ENCODE data around the gene RAB20. TPM values are rescaled to one million over a fixed set of nuclear protein-coding genes. Genes with fewer than 3 reads are reported as not detected.

The RAB20 gene
- total RNA-seq, 1 experiment from 2014 or later = 7.9 TPM

DNA sequence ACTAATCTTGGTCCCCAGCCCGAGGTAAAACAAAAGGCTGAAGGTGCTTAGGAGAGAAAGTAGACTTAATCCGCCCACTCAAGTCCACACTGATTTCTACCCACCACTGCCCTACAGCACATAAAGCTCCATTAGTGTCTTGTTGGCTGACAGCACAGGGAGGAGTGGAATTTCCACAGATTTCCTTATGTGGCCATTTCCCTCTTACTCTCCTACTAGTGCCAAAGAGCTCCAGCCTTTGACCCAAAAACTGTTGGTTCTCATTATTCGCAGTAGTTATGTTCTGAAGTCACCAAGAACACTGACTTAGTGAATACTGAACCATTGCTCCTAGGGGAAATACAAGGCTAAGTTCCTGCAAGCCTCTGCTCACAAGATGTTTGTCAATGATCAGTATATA lies 61.2 kb downstream of the RAB20 start:
- CTCF ChIA-PET = no interaction called here
- no peaks in the 10 kb centered on the region for H3K4me1 ChIP-seq (ENCODE audit: control insufficient read depth, insufficient read depth, low read length)
- DNase-seq (ENCODE audit: low read depth, low spot score) (no peak), ATAC-seq (no peak)
- BruUV-seq (replicated peaks) = no TSS peak
- intact Hi-C loops (cut with micrococcal nuclease; ENCODE audit: unreplicated experiment) = no loop called here
- no peaks in the 10 kb centered on the region for H3K36me3 ChIP-seq (ENCODE audit: control insufficient read depth, insufficient read depth, low read length)
- H3K4me3 ChIP-seq (ENCODE audit: low read depth in 2 of 2, low read length in 2 of 2) = no peak overlapping the region
- in situ Hi-C loops (cut with HindIII; ENCODE audit: low pct_unique_long_range_greater_than_20kb, low sequenced_read_pairs) = no loop called here
- no peaks in the 10 kb centered on the region for H3K27me3 ChIP-seq (ENCODE audit: control insufficient read depth, insufficient read depth, low read length)
- H3K27ac ChIP-seq (ENCODE audit: low read length) = no peak overlapping the region
- H3K9me3 ChIP-seq (ENCODE audit: control insufficient read depth, insufficient read depth, low read depth, low read length) = no peaks in the 10 kb centered on the region
- POLR2A ChIA-PET = no interaction called here
- TF ChIP-seq SIN3A (IDR thresholded peaks at IDR 0.05; ENCODE audit: borderline replicate concordance, insufficient read depth, low read depth, low read length) (no peak), TCF7L2 (IDR thresholded peaks at IDR 0.05; ENCODE audit: low read depth, low read length) (no peak), POLR2AphosphoS5 (IDR thresholded peaks at IDR 0.05; ENCODE audit: low read depth, low read length) (no peak)
- TF ChIP-seq, protein P1, sequence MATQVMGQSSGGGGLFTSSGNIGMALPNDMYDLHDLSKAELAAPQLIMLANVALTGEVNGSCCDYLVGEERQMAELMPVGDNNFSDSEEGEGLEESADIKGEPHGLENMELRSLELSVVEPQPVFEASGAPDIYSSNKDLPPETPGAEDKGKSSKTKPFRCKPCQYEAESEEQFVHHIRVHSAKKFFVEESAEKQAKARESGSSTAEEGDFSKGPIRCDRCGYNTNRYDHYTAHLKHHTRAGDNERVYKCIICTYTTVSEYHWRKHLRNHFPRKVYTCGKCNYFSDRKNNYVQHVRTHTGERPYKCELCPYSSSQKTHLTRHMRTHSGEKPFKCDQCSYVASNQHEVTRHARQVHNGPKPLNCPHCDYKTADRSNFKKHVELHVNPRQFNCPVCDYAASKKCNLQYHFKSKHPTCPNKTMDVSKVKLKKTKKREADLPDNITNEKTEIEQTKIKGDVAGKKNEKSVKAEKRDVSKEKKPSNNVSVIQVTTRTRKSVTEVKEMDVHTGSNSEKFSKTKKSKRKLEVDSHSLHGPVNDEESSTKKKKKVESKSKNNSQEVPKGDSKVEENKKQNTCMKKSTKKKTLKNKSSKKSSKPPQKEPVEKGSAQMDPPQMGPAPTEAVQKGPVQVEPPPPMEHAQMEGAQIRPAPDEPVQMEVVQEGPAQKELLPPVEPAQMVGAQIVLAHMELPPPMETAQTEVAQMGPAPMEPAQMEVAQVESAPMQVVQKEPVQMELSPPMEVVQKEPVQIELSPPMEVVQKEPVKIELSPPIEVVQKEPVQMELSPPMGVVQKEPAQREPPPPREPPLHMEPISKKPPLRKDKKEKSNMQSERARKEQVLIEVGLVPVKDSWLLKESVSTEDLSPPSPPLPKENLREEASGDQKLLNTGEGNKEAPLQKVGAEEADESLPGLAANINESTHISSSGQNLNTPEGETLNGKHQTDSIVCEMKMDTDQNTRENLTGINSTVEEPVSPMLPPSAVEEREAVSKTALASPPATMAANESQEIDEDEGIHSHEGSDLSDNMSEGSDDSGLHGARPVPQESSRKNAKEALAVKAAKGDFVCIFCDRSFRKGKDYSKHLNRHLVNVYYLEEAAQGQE (IDR thresholded peaks at IDR 0.05; ENCODE audit: insufficient read depth in 1 of 2, low read depth in 2 of 2, low read length in 1 of 2) = no peak
- TF ChIP-seq, protein P2, sequence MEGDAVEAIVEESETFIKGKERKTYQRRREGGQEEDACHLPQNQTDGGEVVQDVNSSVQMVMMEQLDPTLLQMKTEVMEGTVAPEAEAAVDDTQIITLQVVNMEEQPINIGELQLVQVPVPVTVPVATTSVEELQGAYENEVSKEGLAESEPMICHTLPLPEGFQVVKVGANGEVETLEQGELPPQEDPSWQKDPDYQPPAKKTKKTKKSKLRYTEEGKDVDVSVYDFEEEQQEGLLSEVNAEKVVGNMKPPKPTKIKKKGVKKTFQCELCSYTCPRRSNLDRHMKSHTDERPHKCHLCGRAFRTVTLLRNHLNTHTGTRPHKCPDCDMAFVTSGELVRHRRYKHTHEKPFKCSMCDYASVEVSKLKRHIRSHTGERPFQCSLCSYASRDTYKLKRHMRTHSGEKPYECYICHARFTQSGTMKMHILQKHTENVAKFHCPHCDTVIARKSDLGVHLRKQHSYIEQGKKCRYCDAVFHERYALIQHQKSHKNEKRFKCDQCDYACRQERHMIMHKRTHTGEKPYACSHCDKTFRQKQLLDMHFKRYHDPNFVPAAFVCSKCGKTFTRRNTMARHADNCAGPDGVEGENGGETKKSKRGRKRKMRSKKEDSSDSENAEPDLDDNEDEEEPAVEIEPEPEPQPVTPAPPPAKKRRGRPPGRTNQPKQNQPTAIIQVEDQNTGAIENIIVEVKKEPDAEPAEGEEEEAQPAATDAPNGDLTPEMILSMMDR (IDR thresholded peaks at IDR 0.05) = no peak

DNA sequence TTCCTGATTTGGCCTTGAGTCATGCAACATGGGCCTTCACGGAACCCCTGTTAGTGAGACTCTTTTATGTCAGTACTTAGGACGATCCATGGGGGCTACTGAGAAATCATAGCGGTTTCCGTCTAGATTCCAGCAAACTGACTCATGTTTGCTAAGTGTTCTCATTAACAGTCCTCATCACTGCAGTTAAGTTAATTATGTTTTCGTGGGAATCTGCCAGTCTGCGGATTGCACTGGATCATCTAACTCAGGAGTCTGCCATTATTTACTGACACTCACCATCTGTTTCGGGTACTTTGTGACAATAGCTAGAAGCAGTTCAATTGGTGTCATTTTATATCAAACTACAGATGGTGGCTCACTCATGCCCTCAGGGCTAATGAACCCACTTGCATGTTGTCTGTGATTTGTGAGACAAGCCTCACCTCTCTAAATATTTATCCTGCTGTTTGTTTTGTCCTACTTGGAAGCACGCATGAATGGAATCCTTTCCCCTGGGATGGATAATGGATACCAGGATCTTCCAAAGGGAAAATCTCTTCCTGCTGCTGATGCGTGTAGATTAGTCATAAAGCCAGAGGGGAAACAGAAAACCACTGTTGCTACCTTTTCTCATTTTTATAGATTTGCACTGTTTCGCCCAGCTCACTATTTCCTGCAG lies 61.8 kb downstream of the RAB20 start:
- POLR2A ChIA-PET = no interaction called here

More for the DNA sequence above, 61.8 kb downstream of the RAB20 start:
- no peaks in the 10 kb centered on the region for H3K36me3 ChIP-seq (ENCODE audit: control insufficient read depth, insufficient read depth, low read length)
- CTCF ChIA-PET = no interaction called here
- no peaks in the 10 kb centered on the region for H3K27me3 ChIP-seq (ENCODE audit: control insufficient read depth, insufficient read depth, low read length)
- intact Hi-C loops (cut with micrococcal nuclease; ENCODE audit: unreplicated experiment) = no loop called here
- no peak overlapping the region for H3K4me3 ChIP-seq (ENCODE audit: low read depth in 2 of 2, low read length in 2 of 2)
- in situ Hi-C loops (cut with HindIII; ENCODE audit: low pct_unique_long_range_greater_than_20kb, low sequenced_read_pairs) = no loop called here
- no peak for ATAC-seq
- no peaks in the 10 kb centered on the region for H3K4me1 ChIP-seq (ENCODE audit: control insufficient read depth, insufficient read depth, low read length)
- DNase-seq (ENCODE audit: low read depth, low spot score) = no peak
- no peak overlapping the region for H3K27ac ChIP-seq (ENCODE audit: low read length)
- no peaks in the 10 kb centered on the region for H3K9me3 ChIP-seq (ENCODE audit: control insufficient read depth, insufficient read depth, low read depth, low read length)
- no peak for TF ChIP-seq POLR2AphosphoS5 (IDR thresholded peaks at IDR 0.05; ENCODE audit: low read depth, low read length)
- TF ChIP-seq, protein P2 (IDR thresholded peaks at IDR 0.05) = no peak
- TF ChIP-seq, protein P1 (IDR thresholded peaks at IDR 0.05; ENCODE audit: insufficient read depth in 1 of 2, low read depth in 2 of 2, low read length in 1 of 2) = no peak
- BruUV-seq (replicated peaks) = no TSS peak
